AG04449 (cell line): Measurements from ENCODE around the gene KIF3A.

Source experiments
- CTCF ChIA-PET: fragments of 350-600 bp; formaldehyde crosslinking; extraction: SDS; loops from one replicate; lab custom pipeline; 2021; ENCODE audit warnings: antibody characterized with exemption; lab: Yijun Ruan, JAX
- POLR2A ChIA-PET: fragments of 400-600, 350-600 bp; formaldehyde crosslinking; extraction: SDS; loops from one replicate; lab custom pipeline; 2020; ENCODE audit warnings: antibody characterized with exemption, inconsistent platforms; lab: Yijun Ruan, JAX
- DNase-seq: peaks from one replicate; pipeline ENCODE4 v3.0.0-alpha.2; 2010; ENCODE audit warnings: low read depth, low spot score
- H3K4me3 ChIP-seq: 2 replicates; pipeline ENCODE4 v1.5.1; 2011; ENCODE audit warnings: low read depth, mild to moderate bottlenecking, control low read depth, low read length
- TF ChIP-seq, protein P1 (sequence below): IDR thresholded peaks from one replicate; pipeline ENCODE4 v1.5.1; 2011; ENCODE audit warnings: mild to moderate bottlenecking, moderate library complexity, low read length, control low read depth, inconsistent platforms; ENCODE audit not compliant: insufficient read depth; ENCODE audit errors: missing control alignments

KIF3A gene

DNA sequence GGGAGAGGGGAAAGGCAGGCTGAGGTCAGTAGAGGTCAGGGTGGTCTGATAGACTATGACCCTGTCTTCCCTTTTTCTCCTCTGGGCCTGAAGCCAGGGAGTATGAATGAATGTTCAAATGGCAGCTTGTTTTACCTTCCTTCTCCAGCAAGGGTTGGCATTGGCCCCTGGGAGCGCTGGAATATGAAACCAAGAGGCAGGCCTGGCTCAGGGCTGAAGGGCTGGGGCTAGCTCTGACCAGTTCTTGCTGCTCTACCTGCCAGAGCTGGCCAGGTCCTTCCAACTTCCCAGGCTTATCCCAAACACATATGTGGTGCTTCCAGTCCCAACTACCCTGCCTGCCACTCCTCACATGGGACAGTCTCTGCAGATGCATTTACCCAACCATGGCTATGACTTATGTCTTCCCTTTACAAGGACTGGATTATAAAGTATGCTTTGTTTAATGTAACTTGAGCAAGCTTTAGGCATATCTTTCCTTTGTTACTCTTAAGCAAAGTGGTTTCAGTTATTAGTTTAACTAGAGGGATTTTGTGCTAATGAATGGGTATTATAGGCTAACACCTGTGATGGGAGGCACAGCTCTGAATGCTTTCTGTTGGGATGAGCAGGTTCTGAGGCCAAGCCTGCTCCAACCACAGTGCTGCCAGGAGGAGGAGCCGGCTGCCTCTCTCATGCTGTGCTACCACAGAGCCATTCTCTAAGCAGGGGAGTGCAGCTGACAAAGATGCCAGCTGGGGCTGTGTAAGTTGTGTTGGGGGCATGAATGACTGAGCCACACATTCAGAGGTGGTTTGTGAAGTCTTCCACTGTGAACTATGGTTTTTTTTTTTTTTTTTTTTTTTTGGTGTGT, 16.0 kb upstream of the KIF3A start:
- POLR2A ChIA-PET = interaction anchor here (0.6 kb wide), 1 partner anchor 18 kb away, joined by 5 read pairs; no protein-coding TSS in a partner anchor
- CTCF ChIA-PET = interaction anchor here (1.0 to 18.0 kb wide), 9 partner anchors 9 to 113 kb away, joined by 3 to 317 read pairs (median 5); partner anchors contain the start of genes CCNI2, GDF9, KIF3A and SOWAHA
- H3K4me3 ChIP-seq = no peak overlapping the region
- DNase-seq = no peak
- TF ChIP-seq, protein P1, sequence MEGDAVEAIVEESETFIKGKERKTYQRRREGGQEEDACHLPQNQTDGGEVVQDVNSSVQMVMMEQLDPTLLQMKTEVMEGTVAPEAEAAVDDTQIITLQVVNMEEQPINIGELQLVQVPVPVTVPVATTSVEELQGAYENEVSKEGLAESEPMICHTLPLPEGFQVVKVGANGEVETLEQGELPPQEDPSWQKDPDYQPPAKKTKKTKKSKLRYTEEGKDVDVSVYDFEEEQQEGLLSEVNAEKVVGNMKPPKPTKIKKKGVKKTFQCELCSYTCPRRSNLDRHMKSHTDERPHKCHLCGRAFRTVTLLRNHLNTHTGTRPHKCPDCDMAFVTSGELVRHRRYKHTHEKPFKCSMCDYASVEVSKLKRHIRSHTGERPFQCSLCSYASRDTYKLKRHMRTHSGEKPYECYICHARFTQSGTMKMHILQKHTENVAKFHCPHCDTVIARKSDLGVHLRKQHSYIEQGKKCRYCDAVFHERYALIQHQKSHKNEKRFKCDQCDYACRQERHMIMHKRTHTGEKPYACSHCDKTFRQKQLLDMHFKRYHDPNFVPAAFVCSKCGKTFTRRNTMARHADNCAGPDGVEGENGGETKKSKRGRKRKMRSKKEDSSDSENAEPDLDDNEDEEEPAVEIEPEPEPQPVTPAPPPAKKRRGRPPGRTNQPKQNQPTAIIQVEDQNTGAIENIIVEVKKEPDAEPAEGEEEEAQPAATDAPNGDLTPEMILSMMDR = peak; percentile 23

DNA sequence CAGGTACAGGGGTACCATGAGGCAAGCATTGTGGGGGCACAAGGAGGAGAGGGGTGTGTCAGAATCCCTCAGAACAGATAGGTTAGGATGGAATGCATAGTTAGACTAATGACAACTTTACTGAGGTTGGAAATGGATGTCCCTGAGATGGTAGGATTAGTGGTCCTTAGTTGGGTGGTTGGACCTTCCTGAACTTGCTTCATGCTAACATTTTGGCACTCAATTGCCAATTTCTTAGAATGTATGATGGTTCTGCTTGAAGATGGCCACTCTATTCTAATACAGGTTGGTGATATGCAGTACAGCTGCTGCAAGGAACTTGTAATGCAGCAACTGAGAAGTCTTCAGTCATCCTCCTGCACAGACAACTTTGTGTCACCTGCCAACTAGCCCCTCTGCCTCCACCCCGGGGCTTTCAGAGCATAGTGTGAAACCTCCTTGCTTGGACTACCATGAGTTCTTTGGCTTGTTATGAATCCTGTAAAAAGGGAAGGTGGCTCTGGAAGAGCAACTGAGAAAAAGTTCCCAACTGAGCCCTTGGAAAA, 15.3 kb upstream of the KIF3A start:
- DNase-seq = no peak
- ChIA-PET POLR2A (interaction anchor here (0.6 kb wide), 1 partner anchor 19 kb away, joined by 5 read pairs; no protein-coding TSS in a partner anchor), CTCF (interaction anchor here (1.3 to 18.0 kb wide), 4 partner anchors 11 to 67 kb away, joined by 3 to 317 read pairs (median 20); partner anchors contain the start of genes KIF3A and SOWAHA)
- no peak overlapping the region for H3K4me3 ChIP-seq
- TF ChIP-seq, protein P1 = no peak

DNA sequence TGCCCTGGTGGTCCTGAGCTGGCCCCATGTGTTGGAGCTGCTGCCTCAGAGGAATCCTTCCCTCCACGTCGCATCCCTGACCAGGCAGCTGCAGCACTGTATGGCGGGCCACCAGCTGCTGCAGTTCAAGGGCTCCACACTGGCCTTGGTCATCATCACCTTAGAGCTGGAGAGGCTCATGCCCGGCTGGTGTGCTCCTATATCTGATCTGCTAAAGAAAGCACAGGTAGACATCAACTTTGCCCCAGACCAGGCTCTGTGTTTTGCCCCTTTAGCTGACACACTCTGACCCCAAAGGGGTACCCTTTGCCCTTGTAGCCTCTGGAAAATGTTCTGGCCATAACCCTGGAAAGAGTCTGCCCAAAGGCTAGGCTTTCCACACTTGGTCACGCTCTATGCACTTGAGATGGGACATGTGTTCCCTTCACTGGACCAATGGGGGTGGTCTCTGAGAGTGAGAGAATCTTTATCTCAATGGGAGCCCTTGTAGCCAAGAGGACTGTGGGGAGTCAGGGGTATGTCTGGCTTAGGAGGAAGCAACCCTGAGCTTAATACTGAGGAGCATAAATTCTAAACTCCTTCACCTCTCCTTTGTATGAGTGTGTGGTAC, 14.7 kb upstream of the KIF3A start:
- H3K4me3 ChIP-seq = no peak overlapping the region
- no peak for DNase-seq
- POLR2A ChIA-PET = no interaction called here
- TF ChIP-seq, protein P1 = no peak
- CTCF ChIA-PET = interaction anchor here (2.6 to 18.0 kb wide), 3 partner anchors 14 to 77 kb away, joined by 9 to 317 read pairs (median 36); partner anchors contain the start of genes SHROOM1 and SOWAHA

DNA sequence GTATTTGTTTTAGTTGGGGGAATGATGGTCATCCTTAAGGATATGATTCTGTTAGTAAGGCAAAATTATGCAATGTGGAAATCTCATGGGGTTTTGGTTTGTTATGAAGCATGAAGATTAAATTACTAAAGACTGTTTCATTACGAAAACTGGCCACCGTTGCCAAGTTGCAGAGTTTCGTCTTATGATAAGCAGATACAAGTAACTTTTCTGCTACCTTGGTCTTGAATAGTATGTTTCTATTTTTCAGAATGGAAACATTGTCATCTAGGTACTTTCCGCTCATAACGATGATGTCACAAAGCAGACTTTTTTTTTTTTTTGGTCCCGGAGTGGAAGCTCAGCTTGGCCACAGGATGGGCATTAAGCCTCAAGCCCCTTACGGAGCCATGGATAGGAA, 14.1 kb upstream of the KIF3A start:
- DNase-seq = no peak
- CTCF ChIA-PET = interaction anchor here (2.6 to 18.0 kb wide), 3 partner anchors 14 to 78 kb away, joined by 9 to 317 read pairs (median 36); partner anchors contain the start of genes SHROOM1 and SOWAHA

DNA sequence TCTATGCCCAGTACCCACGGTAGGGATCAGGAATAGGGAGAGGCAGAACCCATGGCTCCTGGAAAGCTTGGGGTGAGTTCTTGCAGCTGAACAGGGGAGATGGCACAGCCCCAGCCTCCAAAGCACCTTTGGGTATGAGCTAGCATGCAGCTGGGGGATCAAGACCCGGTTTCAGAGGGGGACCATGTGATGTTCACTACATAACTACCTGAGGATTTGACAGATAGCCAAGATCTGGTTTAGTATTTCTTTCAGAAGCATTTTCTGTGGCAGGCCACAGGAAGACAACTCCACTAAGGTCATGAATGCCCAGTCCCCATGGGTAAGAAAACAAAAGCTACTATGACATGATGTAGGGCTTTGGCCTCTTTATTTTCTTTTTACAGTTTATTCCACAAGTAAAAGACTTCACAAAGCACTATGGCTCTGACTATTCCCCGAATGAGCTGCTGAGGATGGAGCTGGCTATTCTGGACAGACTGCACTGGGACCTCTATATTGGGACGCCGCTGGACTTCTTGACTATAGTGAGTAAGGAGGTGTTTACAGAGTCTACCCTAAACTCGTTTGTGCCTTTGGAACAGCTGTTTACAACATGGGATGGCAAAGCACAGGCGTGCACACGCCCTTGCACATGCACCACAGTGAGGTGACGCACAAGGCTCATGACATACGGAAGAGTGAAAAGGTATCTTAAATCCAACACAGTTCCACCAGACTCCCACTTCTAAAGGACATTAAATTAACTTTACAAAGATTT, 13.3 kb upstream of the KIF3A start:
- H3K4me3 ChIP-seq = no peak overlapping the region
- TF ChIP-seq, protein P1 = no peak
- CTCF ChIA-PET = interaction anchor here (0.9 to 18.0 kb wide), 5 partner anchors 12 to 364 kb away, joined by 3 to 317 read pairs (median 9); partner anchors contain the start of genes KIF3A, SHROOM1 and SOWAHA
- POLR2A ChIA-PET = no interaction called here
- no peak for DNase-seq

More for the DNA sequence above, 14.1 kb upstream of the KIF3A start:
- POLR2A ChIA-PET = no interaction called here
- no peak overlapping the region for H3K4me3 ChIP-seq
- TF ChIP-seq, protein P1 = no peak
